ENCODE measurements around the gene SMC1A.

Gene SMC1A

DNA sequence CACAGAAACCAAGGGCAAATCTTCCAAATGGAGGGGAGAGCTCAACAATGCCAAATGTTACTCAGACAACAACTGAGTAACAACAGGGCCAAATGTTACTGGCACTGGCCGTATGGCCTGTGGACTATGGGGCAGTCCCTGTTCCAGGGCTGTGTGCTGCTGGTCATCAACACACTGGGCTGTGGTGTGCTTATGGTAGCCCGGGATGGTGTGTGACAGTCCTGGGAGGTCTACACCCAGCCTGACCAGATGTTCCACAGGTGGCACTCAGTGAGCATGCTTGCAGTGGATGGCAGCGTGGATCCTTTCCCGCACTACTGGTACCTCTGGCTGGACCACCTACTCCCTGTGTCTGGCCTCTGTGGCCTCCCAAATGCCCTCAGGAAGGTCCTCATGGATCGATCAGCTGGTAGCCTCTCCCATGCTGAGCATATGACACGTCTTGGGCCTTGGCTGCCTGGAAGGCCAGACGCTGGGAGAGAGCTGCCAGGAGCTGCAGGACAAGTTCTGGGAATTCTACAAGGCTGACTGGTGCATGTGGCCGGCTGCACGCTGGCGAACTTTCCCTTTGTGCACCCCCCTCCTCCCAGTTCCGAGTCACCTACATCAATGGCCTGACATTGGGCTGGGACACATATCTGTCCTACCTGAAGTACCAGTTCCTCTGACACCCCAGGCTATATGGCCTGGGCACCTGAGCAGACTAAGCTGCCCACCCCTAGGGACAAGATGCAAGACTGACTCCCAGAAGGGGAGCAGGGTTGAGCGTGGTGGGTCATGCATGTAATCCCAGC, 81.4 kb downstream of the SMC1A start:
- DNase-seq (ENCODE audit: low read depth): no peak

DNA sequence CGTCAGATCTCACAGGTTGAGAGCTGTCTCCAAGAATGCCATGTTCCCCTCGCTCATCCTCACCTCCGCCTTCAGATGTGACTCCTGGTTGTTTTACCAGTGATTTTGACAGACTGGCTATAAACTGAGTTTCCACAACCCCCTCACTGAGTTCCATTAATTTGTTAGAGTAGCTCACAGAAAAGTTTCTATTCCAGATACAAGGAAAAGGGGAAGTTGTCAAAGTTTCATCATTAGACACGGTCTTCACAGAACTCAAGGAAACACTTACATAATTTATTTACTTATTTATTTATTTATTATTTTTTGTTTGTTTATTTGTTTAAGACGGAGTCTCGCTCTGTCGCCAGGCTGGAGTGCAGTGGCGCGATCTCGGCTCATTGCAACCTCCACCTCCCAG, 85.4 kb downstream of the SMC1A start:
- no peak for DNase-seq (ENCODE audit: low read depth)

DNA sequence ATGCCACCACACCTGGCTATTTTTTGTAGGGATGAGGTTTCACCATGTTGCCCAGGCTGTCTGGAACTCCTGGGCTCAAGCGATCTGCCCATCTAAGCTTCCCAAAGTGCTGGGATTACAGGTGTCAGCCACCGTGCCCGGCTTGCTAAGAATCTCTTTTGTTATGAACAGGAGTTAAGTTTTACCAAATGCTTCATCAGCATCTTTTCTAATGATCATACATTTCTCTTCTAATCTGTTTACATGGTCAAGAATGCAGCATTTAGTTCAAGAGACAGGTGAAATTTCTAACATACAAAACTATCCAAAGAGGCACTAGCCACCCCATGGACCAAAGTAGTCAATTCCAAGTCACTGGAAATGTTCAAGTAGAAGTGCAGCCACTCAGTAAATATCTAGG, 88.6 kb downstream of the SMC1A start:
- DNase-seq (ENCODE audit: low read depth): no peak

DNA sequence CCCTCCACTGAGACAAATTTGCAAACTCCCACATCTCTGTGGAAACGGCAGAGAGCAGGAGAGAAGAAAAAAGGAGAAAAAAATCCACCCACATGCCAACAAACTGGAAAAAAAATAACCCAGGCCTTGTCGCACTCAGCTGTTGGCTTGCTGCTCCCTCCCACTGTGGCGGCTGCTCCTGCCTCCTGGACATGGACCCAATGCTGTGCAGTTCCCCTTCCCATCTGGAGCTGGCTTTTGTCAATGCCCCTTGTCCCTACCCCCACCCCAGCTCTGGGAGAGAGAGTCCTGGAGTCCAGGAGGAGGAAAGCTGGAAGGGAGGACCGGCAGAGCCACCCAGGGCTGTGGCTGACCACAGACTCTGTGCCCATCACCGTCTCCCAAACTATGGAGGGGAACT, 90.2 kb downstream of the SMC1A start:
- DNase-seq (ENCODE audit: low read depth): no peak

DNA sequence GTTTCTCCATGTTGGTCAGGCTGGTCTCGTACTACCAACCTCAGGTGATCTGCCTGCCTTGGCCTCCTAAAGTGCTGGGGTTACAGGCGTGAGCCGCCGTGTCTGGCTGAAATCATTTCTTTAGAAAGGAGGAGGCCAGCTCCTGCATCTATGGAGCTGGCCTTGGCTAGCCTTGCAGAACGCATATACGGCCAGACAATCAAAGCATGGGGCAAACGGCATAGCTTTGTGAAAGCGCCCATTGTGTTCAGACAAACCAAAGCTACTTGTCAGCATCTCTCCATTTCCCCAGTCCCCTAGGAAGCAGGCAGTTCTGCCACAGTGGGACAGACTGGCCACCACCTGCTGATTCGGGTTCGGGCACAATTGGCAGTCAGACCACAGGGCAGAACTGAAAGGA, 92.1 kb downstream of the SMC1A start:
- DNase-seq (ENCODE audit: low read depth): no peak

DNA sequence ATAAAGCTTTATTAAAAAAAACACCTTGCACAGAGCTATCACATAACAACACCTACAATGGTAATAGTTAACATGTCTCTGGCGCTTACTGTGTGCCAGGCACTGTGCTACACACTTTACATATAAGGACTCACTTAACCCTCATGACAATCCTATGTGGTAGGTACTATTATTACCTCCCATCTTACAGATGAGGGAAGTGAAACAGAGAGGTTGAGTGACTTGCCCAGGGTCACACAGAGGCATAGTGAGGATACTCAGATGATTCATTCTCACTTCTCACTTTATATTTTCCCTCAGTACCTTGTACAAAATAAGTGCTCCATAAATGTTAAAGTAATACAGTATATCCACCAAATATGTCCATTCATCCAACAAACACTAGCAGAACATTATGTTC, 97.7 kb downstream of the SMC1A start:
- no peak for DNase-seq (ENCODE audit: low read depth)
